ENCODE measurements around the gene CCNL2.
"Not testable (repeated sequence)": the region's sequence is repeated elsewhere in the genome, so short reads cannot be mapped to it uniquely, and the experiment has no call there.

CCNL2 gene

DNA sequence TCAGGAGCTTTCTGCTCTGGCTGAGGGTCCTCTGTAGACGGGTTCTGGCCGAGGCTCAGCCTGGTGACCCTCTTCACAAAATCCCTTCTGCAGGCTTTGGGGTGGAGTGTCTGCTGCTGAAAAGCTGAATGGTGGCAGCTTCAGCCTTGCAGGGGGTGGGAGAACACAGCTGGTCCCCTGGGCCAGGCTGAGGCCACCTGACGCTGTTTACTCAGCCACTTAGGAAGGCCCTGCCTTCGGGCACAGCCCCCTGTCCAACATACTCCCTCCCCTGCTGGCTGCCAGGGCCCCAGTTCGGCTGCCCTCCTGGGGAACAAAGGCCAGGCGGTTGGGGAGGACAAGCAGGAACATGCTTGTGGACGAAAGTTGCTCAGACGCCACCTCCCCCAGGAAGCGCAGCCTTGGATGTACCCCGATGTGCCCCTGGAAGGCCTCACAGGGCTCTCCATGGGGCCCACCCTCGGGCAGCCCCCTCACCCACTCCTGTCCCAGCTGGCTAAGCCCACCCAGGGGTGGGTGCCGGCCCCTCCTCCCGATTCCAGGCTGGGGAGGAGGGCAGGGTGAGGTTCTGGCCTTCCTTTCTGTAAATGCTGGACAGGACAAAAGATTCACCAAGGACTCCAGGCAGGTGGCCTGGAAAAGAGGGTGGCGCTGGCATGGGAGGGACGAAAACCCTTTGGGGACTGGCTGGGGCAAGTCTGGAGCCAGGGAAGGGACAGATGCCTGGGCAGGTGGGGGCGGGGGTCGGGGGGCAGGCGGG is 22.2 kb upstream of the CCNL2 start, which contains the start of gene ANKRD65:
ANKRD65 (minus strand) TSS at position 130 of the 760 bp plus-strand sequence. CDS start 271 bp downstream, outside the sequence.
- DNase-seq (ENCODE audit: low read depth, low spot score) = no peak

GRCh38 chr1:1420654-1421141 is 21.6 kb upstream of the CCNL2 start:
- H3K27ac ChIP-seq = peak overlapping the region; percentile 82
- DNase-seq (ENCODE audit: low read depth, low spot score) = no peak

More for the DNA sequence above, 22.2 kb upstream of the CCNL2 start, which contains the start of gene ANKRD65:
- peak within 1 kb of the TSS; percentile 82 for H3K27ac ChIP-seq

GRCh38 chr1:1419813-1420653 is 20.9 kb upstream of the CCNL2 start:
- no peak for DNase-seq (ENCODE audit: low read depth, low spot score)
- H3K27ac ChIP-seq = peak overlapping the region; percentile 82

GRCh38 chr1:1419363-1419812 is 20.3 kb upstream of the CCNL2 start:
- H3K27ac ChIP-seq = peak overlapping the region; percentile 82
- DNase-seq (ENCODE audit: low read depth, low spot score) = no peak

DNA sequence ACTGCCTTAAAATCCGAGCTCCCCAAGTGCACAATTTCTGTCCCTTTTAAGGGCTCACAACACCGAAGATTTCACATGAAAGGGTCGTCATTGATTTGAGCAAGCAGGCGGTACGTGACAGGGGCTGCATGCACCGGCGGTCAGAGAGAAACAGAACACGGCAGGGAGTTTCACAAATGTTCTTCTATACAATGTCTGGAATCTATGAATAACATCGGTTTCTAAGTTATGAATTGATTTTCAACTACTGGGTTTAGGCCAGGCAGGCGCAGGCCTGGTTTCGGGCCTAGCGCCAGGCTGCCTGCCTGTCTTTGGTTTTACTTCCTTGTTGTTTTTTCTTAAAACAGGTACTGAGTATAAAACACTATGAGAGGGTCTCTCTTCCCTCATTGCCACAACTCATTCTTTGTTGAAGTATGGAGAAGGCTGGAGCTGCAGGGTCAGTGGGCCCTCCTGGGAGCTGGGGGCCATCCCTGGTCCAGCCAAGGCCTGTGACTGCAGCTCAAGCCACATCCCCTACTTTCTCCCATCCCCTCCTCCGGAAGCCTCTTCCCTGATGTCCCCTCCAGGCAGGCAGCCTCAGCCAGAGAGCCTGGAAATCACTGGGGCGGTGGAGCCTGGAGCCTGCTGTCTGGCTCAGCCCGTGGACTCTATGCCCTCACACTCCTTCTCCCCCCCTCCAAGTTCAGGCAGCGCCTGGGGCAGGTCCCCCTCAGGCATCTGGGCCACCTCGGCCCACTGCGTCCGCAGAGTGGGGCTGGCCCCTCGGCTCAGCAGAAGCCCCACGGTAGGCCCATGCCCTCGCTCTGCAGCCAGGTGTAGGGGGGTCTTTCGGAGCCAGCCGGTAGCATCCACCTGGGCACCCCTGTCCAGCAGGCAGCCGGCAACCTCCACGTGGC is 19.6 kb upstream of the CCNL2 start:
- no peak for DNase-seq (ENCODE audit: low read depth, low spot score)
- H3K27ac ChIP-seq = peak overlapping the region; percentile 82

DNA sequence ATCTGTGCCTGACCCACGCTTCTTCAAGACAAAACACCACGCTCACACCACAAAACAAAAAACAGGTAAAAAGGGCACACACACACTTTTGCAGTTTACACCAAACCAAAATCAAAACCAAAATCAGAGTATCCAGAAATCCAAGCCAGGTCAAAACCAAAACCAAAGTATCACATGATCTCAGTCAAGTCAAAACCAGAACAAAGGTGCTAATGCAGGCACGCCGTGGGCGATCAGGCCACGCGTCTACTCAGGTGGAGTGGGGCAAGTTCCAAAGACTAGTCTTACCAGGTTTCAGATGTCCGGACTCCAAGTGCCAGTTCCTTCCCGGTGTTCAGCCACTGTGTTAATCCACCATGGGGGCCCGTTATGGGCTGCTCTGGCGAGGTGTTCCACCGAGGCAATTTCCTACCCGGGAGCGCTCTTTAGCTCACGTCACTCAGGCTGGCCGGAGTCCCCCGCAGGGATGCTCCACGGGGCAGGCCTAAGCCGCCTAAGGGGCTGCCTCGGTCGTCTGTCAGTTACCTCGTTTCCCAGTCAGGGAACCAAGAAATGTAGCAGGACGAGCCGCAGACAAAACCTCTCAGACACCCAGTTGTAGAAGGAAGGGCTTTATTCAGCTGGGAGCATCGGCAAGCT is 18.8 kb upstream of the CCNL2 start:
- not testable (repeated sequence) for DNase-seq (ENCODE audit: low read depth, low spot score)
- peak overlapping the region; percentile 82 for H3K27ac ChIP-seq

DNA sequence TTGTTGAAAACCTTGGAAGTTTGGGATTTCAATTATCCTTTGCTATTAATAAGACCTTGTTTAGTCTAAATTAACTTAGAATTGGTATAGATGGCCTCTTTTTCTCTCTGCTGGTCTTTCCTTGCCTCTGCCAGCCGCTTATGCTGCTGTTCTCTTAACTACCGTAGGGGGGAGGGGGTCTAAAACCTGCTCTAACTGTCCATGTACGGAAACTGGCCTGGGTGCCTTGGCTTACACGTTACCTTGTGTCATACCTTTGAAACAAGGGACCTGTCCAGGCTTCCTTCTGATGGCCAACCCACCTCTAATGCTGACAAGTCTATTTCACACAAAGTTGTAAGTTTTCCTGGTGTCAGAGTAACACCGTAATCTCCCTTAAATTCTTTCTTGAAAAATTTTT is 18.3 kb upstream of the CCNL2 start:
- DNase-seq (ENCODE audit: low read depth, low spot score) = not testable (repeated sequence)
- peak overlapping the region; percentile 82 for H3K27ac ChIP-seq

DNA sequence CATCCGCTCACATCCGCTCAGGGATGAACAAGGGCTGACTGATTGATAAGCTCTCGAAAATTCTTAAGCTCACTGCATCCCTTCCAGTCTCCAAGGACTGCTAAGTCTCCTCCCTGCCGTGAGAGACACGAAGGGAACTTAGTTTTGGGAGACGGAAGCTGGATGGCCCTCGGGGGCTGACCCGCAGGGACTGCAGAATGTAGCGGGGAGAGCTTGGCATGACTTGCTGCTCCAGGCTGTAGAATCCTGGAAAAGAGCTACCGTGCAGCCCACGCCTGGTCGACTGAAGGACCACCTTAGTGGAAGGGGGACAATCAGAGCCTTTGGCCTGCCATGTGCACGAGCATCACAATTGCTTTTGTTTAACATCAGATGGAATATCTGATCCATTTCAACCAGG is 16.6 kb upstream of the CCNL2 start:
- DNase-seq (ENCODE audit: low read depth, low spot score) = no peak
- H3K27ac ChIP-seq = no peak overlapping the region

GRCh38 chr1:1412311-1412902 is 13.3 kb upstream of the CCNL2 start:
- not testable (repeated sequence) for H3K27ac ChIP-seq; DNase-seq (ENCODE audit: low read depth, low spot score)

- H3K27ac ChIP-seq = no peak overlapping the region
- DNase-seq (ENCODE audit: low read depth, low spot score) = no peak
These were observed 12.5 kb upstream of the CCNL2 start for GRCh38 chr1:1411626-1412025.

- not testable (repeated sequence) for DNase-seq (ENCODE audit: low read depth, low spot score); H3K27ac ChIP-seq
These were observed 11.1 kb upstream of the CCNL2 start for GRCh38 chr1:1410238-1410637.

DNA sequence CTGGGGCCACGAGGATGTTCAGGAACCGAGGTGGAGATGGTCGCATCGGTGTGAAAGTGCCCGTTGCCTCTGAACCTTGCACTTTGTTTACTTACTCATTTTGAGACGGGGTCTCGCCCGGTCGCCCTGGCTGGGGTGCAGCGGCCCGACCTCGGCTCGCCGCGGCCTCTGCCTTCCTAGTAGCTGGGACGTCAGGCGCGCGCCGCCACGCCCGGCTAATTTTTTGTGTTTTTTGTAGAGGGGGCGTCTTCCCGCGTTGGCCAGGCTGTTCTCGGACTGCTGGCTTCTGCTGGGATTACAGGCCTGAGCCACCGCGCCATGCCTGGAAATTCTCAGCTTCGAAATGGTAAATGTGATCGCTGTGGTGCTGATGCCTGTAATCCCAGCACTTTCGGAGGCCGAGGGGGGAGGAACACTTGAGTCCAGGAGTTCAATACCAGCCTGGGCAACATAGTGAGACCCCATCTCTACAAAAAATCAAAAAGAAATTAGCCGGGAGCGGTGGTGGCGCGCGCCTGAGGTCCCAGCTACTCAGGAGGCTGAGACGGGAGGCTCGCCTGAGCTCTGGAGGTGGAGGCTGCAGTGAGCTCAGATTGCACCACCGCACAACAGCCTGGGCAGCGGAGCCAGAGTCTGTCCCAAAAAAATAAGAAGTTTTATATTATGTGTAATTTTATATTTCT is 8.6 kb upstream of the CCNL2 start:
- H3K27ac ChIP-seq = peak overlapping the region; percentile 69
- no peak for DNase-seq (ENCODE audit: low read depth, low spot score)

- H3K27ac ChIP-seq = peak within 1 kb of the TSS; percentile 69
- peak; percentile 52 for DNase-seq (ENCODE audit: low read depth, low spot score)
These were observed 7.9 kb upstream of the CCNL2 start, which contains the start of gene MRPL20 for GRCh38 chr1:1406821-1407635. Gene MRPL20 (minus strand): TSS chr1:1407293. CDS start chr1:1407217, 76 bp downstream.

GRCh38 chr1:1406101-1406820 is 7.1 kb upstream of the CCNL2 start:
- no peak for DNase-seq (ENCODE audit: low read depth, low spot score)
- H3K27ac ChIP-seq = peak overlapping the region; percentile 69

DNA sequence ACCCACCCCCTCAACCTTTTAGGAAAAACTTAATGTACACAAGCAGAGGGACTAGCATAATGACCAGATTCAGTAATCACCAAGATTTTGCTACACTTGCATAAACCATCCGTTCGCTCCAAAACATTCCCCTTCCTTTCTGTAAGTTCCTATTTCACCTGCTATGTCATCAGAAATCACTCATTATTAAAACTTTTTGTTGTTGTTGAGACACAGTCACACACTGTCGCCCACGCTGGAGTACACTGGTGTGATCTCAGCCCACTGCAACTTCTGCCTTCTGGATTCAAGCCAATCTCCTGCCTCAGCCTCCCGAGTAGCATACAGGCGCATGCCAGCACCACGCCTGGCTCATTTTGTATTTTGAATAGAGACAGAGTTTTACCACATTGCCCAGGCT is 4.5 kb upstream of the CCNL2 start:
- DNase-seq (ENCODE audit: low read depth, low spot score) = no peak
- peak overlapping the region; percentile 34 for H3K27ac ChIP-seq

DNA sequence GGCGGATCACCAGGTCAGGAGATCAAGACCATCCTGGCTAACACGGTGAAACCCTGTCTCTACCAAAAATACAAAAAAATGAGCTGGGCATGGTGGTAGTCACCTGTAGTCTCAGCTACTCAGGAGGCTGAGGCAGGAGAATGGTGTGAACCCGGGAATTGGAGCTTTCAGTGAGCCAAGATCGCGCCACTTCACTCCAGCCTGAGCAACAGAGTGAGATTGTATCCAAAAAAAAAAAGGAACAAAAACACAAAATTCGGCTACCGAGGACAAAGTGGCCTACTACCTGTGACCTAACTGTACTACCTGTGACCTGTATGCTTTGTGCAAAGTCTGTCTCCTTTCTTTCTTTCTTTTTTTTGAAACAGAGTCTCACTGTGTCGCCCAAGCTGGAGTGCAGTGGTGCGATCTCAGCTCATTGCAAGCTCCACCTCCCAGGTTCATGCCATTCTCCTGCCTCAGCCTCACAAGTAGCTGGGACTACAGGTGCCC is 3.8 kb upstream of the CCNL2 start:
- H3K27ac ChIP-seq = peak overlapping the region; percentile 34
- DNase-seq (ENCODE audit: low read depth, low spot score) = not testable (repeated sequence)

All from epithelial cell of prostate (primary cell).